HG03571 (cell line): ENCODE measurements around the gene PMVK.
"Not testable (repeated sequence)": the region's sequence is repeated elsewhere in the genome, so short reads cannot be mapped to it uniquely, and the experiment has no call there.

Experiments used
- ATAC-seq: cut with Tn5 transposase; IDR thresholded peaks from one replicate; pipeline ENCODE4 v1.9.1; 2021; ENCODE audit not compliant: unreplicated experiment

Gene PMVK

DNA sequence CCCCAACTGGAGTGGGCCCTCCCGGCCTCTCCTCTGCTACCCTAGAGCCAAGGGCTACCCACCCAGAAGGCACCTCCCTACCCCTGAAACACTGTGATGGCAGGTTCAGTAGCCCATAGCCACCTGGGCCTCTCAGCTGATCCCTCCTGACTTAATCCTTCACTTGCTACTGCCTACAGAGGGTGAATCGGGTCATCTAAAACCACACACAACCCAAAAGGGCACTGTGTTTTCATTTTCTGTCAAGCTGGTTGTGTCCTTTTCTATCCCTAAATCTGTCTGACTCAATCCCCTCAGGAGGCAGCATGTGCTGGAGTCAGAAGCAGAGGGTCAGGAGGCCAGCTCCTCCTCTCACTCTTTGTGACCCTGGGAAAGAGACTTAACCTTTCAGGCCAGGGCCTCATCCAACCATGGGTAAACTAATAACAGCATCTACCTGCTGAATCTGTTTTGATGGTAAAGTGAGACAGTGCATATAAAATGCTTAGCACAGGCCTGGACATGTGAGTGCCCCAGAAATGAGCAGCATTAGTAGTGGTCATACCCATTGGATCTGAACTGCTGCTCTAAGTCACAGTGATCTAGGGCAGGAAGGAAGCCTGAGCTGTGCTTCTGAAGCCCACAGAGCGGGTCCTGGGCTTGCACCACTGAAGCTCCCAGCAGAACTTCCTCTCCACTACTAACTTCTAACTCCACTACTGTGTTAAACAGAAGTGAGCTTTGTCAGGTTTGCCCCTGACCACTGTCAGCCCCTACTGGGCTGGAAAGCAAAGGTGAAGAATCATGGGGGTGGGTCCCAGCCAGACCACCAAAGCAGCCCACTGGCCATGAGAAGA, 11.0 kb downstream of the PMVK start:
- ATAC-seq: no peak

DNA sequence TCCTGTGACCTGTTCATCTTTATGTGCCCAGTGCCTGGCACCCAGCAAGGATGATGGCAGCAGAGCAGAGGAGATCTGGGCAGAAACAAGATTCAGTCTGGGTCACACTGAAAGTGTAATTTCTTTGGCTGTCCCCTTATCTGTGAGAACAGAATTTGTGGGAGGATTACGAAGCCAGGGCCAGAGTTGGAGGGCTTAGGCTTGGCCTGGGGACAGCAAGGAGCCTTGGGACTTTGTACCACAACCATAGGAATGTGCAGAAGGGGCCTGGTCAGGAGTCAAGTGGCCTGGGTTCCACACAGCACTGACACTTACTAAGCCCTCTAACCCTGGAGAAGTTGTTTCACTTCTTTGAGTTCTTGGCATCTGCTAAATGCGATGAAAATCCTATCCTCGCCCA, 12.8 kb downstream of the PMVK start:
- ATAC-seq: no peak

GRCh38 chr1:154913273-154913672, 23.2 kb downstream of the PMVK start:
- ATAC-seq: no peak

- ATAC-seq: no peak
Observed at GRCh38 chr1:154912755-154913154, 23.8 kb downstream of the PMVK start.

GRCh38 chr1:154911691-154912550, 24.6 kb downstream of the PMVK start:
- no peak for ATAC-seq

DNA sequence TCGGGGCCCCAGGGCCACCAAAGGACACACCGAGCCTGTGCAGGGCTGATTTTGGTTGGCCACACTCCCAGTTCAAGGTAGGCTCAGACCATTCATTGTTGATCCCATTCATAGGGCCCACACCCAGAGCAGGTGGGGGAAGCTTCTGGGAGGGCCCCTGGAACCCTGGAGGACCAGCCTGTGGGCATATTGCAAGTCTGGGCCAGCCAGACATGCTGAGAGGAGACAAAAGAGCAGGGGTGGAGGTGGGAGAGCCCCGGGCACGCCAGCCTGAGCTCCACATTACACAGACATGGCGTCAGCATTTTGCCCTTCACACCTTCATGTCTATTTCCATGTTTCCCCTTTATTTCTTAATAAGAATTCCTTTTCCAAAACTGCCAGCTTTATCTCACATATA, 25.7 kb downstream of the PMVK start:
- no peak for ATAC-seq

DNA sequence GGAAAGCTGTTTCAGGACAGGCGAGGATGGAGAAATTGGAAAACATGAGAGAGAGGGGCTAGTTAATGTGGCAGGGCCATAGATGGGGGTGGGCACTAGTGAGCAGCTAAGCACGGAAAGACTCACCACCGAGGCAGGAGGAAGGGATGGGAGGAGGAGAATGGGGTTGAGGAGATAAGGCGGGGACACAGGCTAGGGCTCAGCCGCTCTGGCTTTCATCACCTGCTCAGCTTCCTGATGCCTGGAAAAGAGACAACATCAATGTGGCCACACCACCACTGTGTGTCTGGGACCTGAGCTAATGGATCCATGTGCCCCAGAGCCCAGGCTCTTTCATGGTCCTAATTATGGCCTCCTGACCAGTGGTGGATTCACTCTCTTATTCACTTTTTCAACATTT, 27.6 kb downstream of the PMVK start:
- ATAC-seq: no peak

- not testable (repeated sequence) for ATAC-seq
Observed at GRCh38 chr1:154908129-154908528, 28.4 kb downstream of the PMVK start.

- ATAC-seq: no peak
Observed at GRCh38 chr1:154906621-154907081, 29.9 kb downstream of the PMVK start.

DNA sequence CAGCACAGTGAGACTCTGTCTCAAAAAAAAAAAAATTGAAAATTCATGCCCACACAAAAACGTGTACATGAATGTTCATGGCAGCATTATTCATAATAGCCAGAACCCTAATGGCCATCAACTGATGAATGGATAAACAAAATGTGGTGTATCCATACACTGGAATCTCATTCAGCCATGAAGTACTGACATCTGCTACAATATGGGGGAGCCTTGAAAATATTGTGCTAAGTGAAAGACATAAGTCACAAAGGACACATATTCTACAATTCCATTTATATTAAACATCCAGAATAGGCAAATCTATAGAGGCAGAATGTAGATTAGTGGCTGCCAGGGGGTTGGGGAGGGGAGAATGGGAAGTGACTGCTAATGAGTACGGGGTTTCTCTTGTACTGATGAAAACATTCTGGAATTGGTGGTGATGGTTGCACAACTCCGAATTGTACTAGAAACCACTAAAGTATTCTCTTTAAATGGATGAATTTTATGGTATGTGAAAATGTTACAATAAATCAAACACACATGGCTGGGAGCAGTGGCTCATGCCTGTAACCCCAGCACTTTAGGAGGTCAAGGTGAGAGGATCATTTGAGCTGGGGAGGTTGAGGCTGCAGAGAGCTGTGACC, 33.5 kb downstream of the PMVK start:
- no peak for ATAC-seq

- no peak for ATAC-seq
Observed at GRCh38 chr1:154901591-154901990, 34.9 kb downstream of the PMVK start.

DNA sequence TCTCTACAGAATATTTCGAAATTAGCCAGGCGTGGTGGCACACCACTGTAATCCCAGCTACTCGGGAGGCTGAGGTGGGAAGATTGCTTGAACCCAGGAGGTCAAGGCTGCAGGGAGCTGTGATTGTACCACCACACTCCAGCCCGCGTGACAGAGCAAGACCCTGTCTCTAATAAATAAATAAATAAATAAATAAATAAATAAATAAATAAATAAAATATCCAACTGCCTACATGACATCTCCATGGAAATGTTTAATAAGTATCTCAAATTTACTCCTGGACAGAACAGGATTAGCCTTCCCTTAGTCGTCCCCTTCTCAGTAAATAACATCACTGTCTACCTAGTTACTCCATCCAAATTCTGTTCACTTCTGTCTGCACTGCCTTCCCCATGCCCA, 37.5 kb downstream of the PMVK start:
- no peak for ATAC-seq

- ATAC-seq: no peak
Observed at GRCh38 chr1:154896771-154897286, 39.7 kb downstream of the PMVK start.

DNA sequence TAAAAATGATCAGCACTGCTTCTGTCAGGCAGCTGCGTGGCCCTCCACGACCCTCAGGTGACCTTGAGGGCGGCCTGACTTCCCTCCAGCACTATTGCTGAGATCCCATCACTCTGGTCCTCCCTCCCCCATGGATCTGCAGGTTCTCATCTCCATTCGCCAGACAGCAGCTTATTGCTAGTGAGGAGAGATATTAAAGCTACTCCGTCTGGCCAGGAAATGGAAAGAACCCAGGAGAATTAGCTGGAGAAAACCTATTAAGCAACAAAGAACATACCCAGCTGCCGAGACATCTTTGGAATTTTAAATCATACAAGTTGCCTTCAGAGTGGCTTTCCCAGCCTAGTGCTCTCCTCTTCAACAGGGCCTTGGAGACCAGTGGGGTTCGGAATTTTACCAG, 40.7 kb downstream of the PMVK start:
- no peak for ATAC-seq

- no peak for ATAC-seq
Observed at GRCh38 chr1:154891452-154891851, 45.1 kb downstream of the PMVK start.

GRCh38 chr1:154888757-154889156, 47.8 kb downstream of the PMVK start:
- ATAC-seq: no peak

DNA sequence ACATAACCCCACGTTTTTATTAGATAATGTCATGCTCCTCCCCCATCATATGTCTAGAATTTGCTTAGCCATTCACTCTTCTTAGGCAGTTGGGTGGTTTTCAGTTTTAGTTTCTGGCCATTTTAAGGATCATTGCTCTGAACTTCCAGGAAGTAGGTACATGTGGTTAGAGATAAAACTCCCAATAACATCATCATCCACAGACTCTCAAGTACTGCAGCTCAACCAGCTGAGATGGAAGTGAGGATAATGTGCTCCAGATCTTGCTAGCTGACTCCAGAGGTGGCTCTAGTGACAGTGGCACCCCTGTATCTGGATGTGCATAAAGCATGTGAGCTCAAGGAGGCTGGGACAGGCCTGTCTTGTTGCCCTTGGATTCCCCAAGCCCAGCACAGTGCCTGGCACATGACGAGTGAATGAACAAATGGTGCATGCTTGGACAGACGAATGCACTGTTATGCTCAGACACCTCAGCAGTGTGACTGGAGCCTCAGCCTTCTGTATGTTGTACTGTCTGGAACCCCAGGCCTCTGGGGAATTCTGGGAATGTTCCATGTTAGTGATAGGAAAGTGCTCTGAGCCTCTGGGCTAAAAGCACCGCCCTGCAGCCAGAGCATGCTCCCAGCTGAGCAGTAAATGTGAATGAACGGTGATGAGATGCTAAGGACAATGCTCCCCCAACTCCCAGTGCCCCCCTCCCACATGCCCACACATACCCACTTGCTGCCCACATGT, 50.1 kb downstream of the PMVK start:
- ATAC-seq: no peak

DNA sequence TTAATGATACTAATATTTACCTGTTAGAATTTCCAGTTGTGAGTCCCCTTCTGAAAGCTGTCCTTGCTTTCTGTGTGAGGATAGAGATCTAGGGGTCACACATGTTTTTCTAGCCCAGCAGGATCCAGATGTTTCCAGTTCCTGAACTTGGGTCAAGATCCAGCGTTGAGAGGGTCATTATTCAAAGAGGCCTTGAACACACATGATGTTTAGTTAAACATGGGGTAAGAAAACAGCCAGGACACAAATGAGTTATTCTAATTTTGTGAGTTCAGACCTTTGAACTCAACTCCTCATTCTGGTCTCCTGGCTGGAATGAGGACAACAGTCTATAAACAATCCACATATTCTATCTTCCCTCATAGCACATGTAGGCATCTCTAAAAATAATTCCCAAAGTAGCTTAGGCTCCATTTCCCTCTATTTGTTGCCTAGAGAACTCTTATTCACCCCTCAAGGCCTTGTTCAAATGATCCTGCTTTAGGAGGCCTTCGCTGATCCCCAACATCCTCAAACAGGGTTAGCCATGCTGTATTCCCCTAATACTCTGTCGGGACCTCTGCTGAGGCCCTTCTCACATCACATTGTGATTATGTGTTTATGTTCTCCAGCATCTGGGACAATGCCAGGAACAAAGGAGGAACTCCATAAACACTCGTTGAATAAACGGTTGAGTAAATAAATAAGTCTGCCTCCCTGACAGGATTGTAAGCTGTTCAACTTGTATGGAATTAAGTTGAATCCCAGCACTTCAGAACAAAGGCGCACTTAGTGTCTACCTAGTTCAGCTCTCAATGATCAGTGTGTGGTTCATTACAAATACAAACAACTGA, 51.4 kb downstream of the PMVK start:
- no peak for ATAC-seq

DNA sequence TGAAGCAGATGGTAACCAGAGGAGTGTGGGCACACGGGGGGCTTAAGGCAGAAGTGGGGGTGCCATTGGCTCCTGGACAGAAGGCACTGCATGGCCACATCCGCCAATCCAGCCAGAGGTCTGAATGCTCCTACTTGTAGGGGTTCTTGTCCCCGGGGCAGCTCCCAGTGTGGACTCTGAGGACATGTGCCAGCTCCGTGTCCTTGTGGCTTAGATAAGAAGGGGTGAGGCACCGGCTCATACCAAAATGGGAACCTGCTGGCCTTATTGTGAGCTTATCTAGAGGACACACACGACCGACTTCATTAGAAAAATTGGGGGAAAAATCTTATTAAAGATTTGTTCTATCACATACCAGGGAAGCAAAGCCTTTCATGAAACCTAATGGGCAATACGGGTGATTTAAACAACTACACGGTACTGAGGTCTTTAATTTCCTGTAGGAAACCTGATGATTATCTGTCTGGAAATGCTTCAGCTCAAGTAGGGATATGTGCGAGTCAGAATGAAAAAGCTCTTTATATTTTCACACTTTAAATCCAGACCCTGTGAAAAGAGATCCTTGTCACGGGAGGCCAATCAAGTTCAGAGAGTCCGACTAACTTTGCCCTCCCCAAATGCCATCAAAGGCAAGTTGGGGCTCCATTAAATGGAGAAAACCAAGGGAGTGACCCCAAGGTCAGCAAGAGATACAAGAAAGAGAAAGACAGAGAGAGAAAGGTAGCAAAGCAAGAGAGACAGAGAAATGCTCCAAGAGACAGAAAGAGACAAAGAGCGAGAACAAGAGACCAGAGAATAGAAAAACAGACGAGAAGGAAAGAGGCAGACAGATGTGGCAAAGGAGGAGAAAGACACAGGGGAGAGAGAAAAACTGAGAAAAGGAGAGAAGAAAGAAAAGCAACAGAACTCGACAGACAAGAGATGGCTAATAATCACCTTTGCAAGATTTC, 52.3 kb downstream of the PMVK start:
- no peak for ATAC-seq
